Tibial artery (tissue), 4 donors: ENCODE results near the gene ILRUN.
A peak's percentile ranks its signal among the peaks of the same experiment; 100 is the strongest.

ENCODE experiments used
- DNase-seq, 2 donors: peaks; one replicate each; pipeline ENCODE4 v3.0.0-alpha.2; 2019
- H3K27ac ChIP-seq, 2 donors: fragments of 200-600 bp; sonication (generic) in 1 of 2; 1 replicate in 1 of 2; 2 replicates in 1 of 2; pipeline ENCODE4 v1.5.1; 2018 to 2019; ENCODE audit warnings: mild to moderate bottlenecking in 1 of 2
- H3K27me3 ChIP-seq, 2 donors: fragments of 200-600 bp; sonication (generic) in 1 of 2; one replicate each; pipeline versions ENCODE4 v1.5.1 to v1.6.0; 2016 to 2019
- H3K36me3 ChIP-seq, 3 donors: fragments of 200-600 bp; sonication (generic) in 2 of 3; one replicate each; pipeline ENCODE4 v1.5.1; 2016 to 2019; ENCODE audit warnings: mild to moderate bottlenecking in 2 of 3
- H3K4me1 ChIP-seq, 4 donors: fragments of 200-600 bp; sonication (generic) in 2 of 4; 1 replicate in 3 of 4; 2 replicates in 1 of 4; pipeline ENCODE4 v1.5.1; 2016 to 2019
- H3K4me3 ChIP-seq, 2 donors: fragments of 200-600 bp; sonication (generic) in 1 of 2; 1 replicate in 1 of 2; 2 replicates in 1 of 2; pipeline ENCODE4 v1.5.1; 2018 to 2019; ENCODE audit warnings: mild to moderate bottlenecking in 2 of 2
- H3K9me3 ChIP-seq, 3 donors: fragments of 200-600 bp; sonication (generic) in 1 of 3; one replicate each; pipeline ENCODE4 v1.5.1; 2016 to 2019
- intact Hi-C: fragments of 100-400 bp; cut with DNase I; formaldehyde crosslinking; loops from one replicate; pipeline ENCODE4 v1.15.0; 2023; ENCODE audit warnings: low total_unique reads
- TF ChIP-seq, protein P1 (sequence below), 2 experiments: fragments of 200-600 bp in 1 of 2; fragments of 450-650 bp in 1 of 2; IDR thresholded peaks; one replicate each; pipeline ENCODE4 v1.5.1; 2017 to 2019; ENCODE audit warnings: antibody characterized with exemption in 2 of 2, mild to moderate bottlenecking in 1 of 2, moderate library complexity in 1 of 2

Gene ILRUN

DNA sequence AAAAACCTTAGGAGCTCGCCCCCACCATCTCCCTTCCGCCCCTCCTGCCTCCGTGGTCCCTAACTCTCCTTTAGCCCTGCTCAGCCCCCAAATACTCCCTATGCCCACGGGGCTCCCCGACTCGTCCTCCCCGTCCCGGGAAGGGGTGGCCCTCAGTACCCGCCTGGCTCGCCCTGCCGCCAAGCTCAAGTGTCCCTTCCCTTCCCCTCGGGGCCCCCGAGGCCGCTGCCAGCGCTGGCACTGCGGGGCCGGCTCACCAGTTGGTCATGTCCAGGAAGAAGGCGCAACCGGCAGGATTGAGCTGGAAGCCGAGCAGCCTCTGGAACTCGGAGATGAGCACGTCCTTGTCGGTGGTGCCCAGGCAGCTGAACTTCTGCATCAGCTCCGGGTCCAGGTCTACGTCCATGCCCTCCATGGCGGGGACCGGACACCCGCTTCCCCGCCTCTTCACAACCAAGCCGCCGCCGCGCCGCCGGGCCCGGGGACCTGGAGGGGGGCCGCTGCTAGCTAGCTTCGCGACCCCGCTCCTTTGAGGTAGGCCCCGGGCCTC lies 303 bp downstream of the ILRUN start:
- no peaks in the 10 kb centered on the region for H3K36me3 ChIP-seq
- intact Hi-C loops, result no loop called here
- H3K4me1 ChIP-seq, result peaks cover 0 to 43% (median 27%) of the 10 kb centered on the region in 4 donors
- no peaks in the 10 kb centered on the region for H3K9me3 ChIP-seq
- H3K4me3 ChIP-seq, result peak overlapping the region; percentile 95 to 100
- H3K27me3 ChIP-seq, result no peaks in the 10 kb centered on the region
- DNase-seq, result peak in 1 of 2 donors; percentile 81
- TF ChIP-seq, protein P1, sequence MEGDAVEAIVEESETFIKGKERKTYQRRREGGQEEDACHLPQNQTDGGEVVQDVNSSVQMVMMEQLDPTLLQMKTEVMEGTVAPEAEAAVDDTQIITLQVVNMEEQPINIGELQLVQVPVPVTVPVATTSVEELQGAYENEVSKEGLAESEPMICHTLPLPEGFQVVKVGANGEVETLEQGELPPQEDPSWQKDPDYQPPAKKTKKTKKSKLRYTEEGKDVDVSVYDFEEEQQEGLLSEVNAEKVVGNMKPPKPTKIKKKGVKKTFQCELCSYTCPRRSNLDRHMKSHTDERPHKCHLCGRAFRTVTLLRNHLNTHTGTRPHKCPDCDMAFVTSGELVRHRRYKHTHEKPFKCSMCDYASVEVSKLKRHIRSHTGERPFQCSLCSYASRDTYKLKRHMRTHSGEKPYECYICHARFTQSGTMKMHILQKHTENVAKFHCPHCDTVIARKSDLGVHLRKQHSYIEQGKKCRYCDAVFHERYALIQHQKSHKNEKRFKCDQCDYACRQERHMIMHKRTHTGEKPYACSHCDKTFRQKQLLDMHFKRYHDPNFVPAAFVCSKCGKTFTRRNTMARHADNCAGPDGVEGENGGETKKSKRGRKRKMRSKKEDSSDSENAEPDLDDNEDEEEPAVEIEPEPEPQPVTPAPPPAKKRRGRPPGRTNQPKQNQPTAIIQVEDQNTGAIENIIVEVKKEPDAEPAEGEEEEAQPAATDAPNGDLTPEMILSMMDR (IDR thresholded peaks at IDR 0.05), result no peak
- H3K27ac ChIP-seq, result peak overlapping the region; percentile 96

DNA sequence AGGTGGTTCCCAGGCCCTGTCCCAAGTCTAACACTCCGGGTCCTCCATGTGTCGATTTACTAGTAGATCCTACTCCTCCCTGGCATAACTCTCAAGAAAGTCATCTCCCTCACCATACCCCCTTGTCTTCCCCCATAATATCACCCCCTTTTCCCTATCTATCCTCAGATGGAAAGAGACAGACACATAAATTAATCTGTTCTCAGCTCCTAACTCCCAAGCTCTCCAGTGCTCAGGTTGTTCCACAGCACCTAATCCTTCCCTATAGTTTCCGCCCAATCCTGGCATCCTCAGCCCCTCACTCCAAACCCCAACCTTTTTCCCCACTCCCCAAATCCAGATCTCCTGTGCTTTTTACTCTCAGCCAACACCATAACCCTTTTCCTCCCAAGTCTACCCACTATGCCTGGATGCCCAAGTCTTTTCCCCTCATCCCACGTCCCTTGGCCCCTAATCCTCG lies 808 bp downstream of the ILRUN start:
- H3K27ac ChIP-seq, result peak overlapping the region; percentile 96
- peak overlapping the region; percentile 95 to 100 for H3K4me3 ChIP-seq
- H3K9me3 ChIP-seq, result no peaks in the 10 kb centered on the region
- H3K36me3 ChIP-seq, result no peaks in the 10 kb centered on the region
- no peak for DNase-seq
- TF ChIP-seq, protein P1 (IDR thresholded peaks at IDR 0.05), result no peak
- intact Hi-C loops, result no loop called here
- peaks cover 0 to 45% (median 28%) of the 10 kb centered on the region in 4 donors for H3K4me1 ChIP-seq
- H3K27me3 ChIP-seq, result no peaks in the 10 kb centered on the region

DNA sequence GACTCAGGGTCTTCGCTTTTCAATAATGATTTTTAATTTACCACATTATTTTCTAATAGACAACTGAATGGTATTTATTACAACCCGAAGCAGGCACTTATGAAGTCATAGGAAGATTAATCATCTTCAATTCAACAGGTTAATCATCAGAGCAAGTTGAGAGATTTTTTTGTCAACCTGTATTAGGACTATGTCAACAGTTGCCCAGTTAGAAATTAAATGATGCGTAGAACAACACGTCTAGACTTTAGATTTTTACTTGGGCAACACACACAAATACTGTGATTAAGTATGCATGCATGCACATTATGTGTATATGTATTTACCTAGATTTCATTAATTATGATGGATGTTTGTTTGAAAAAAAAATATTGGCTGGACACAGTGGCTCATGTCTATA lies 4.3 kb downstream of the ILRUN start:
- no peak overlapping the region for H3K27ac ChIP-seq
- H3K4me3 ChIP-seq, result no peak overlapping the region
- no peak for DNase-seq
- intact Hi-C loops, result no loop called here
- H3K27me3 ChIP-seq, result no peaks in the 10 kb centered on the region
- H3K4me1 ChIP-seq, result peaks cover 0 to 48% (median 30%) of the 10 kb centered on the region in 4 donors
- peaks cover 0 to 4% (median 0%) of the 10 kb centered on the region in 3 donors for H3K36me3 ChIP-seq
- TF ChIP-seq, protein P1 (IDR thresholded peaks at IDR 0.05), result no peak
- H3K9me3 ChIP-seq, result no peaks in the 10 kb centered on the region

DNA sequence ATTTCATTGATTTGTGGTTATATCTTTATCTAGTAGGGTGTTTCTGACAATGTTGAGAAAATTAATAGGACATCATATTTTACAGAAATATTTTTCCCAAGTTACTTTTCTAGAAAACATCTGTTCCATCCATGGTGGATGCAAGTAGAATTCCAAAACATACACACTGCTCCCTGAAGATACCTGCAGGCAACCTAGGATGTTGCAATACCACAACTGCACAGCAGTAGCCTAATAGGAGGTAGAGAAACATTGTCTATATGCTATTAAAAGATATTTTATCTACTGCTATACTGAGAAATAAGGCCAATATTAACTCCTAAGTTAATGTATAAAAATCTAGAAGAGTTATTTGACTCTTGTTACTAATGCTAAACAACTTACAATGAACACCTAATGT lies 6.8 kb downstream of the ILRUN start:
- Histone ChIP-seq H3K27ac (no peak overlapping the region), H3K4me1 (peaks cover 0 to 39% (median 21%) of the 10 kb centered on the region in 4 donors), H3K4me3 (no peak overlapping the region), H3K9me3 (no peaks in the 10 kb centered on the region), H3K36me3 (peaks cover 0 to 4% (median 0%) of the 10 kb centered on the region in 3 donors), H3K27me3 (no peaks in the 10 kb centered on the region)
- no peak for DNase-seq
- TF ChIP-seq, protein P1 (IDR thresholded peaks at IDR 0.05), result no peak
- intact Hi-C loops, result no loop called here

DNA sequence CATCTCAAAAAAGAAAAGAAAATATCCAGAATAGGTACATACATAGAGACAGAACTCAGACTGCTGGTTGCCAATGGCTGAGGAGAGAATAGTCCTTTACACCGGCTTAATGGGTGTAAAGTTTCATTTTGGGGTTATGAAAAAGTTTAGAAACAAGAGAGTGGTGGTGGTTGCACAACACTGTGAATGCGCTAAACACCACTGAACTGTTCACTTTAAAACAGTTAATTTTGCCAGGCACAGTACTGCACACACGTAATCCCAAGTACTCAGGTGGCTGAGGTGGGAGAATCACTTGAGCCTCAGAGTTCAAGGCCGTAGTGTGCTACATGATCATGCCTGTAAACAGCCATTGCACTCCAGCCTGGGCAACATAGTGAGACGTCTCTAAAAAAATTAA lies 7.6 kb downstream of the ILRUN start:
- Histone ChIP-seq H3K4me1 (peaks cover 0 to 31% (median 16%) of the 10 kb centered on the region in 4 donors), H3K27ac (no peak overlapping the region)

More for the DNA sequence above, 7.6 kb downstream of the ILRUN start:
- H3K36me3 ChIP-seq, result peaks cover 0 to 4% (median 0%) of the 10 kb centered on the region in 3 donors
- H3K4me3 ChIP-seq, result no peak overlapping the region
- no peaks in the 10 kb centered on the region for H3K27me3 ChIP-seq
- DNase-seq, result no peak
- intact Hi-C loops, result no loop called here
- no peaks in the 10 kb centered on the region for H3K9me3 ChIP-seq
- TF ChIP-seq, protein P1 (IDR thresholded peaks at IDR 0.05), result no peak
